ENCODE measurements around the gene ADAMTS6. TPM values are rescaled to one million over a fixed set of nuclear protein-coding genes. Genes with fewer than 3 reads are reported as not detected.

Gene ADAMTS6, protein sequence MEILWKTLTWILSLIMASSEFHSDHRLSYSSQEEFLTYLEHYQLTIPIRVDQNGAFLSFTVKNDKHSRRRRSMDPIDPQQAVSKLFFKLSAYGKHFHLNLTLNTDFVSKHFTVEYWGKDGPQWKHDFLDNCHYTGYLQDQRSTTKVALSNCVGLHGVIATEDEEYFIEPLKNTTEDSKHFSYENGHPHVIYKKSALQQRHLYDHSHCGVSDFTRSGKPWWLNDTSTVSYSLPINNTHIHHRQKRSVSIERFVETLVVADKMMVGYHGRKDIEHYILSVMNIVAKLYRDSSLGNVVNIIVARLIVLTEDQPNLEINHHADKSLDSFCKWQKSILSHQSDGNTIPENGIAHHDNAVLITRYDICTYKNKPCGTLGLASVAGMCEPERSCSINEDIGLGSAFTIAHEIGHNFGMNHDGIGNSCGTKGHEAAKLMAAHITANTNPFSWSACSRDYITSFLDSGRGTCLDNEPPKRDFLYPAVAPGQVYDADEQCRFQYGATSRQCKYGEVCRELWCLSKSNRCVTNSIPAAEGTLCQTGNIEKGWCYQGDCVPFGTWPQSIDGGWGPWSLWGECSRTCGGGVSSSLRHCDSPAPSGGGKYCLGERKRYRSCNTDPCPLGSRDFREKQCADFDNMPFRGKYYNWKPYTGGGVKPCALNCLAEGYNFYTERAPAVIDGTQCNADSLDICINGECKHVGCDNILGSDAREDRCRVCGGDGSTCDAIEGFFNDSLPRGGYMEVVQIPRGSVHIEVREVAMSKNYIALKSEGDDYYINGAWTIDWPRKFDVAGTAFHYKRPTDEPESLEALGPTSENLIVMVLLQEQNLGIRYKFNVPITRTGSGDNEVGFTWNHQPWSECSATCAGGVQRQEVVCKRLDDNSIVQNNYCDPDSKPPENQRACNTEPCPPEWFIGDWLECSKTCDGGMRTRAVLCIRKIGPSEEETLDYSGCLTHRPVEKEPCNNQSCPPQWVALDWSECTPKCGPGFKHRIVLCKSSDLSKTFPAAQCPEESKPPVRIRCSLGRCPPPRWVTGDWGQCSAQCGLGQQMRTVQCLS (N-terminal part only)
- total RNA-seq = 1.5 TPM
- long read RNA-seq, partial matches to known transcripts = 0 of 1 reads
- long read RNA-seq, other reads (novel, unspliced or antisense) = 1 of 1 reads

DNA sequence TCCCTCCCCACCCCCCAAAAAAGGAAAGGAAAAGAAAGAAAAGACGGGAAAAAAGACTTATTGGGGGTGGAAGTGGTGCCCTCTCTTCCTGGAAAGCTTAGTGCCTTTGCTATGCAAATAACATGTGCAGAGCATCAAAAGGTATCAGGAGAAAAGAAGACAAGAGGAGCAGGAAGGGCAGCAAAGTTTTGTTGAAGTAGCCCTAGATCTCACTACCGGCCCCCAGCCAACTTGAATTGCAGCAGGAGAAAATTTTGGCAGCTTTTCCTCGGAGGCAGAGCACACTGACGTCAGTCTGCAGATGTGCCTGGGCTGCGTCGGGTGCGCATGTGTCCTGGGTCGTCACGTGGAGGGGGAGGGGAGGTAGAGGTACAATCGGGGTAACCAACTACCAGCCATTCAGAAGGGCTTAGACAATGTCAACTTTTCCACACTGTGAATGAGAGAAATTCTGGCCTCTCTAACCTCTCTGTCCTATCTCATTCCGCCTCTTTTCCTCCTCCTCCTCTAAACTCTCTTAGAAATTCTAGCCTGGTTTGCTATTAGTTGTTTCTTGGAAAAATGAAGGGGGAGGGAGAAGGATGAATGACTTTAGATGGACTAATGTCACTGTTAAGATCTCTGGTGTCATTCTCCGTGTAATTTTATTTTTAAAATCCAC is at the start of gene ADAMTS6:
ADAMTS6 (minus strand) TSS at position 286 of the 661 bp plus-strand sequence. CDS start 8,247 bp downstream, outside the sequence.
- Histone ChIP-seq H3K9me3 (replicated peaks) (no peaks in the 10 kb centered on the region), H3K27ac (replicated peaks) (peak within 1 kb of the TSS; percentile 96), H3K4me3 (peak within 1 kb of the TSS; percentile 76), H3K4me1 (peaks cover 30% of the 10 kb centered on the region), H3K36me3 (no peaks in the 10 kb centered on the region), H3K27me3 (ENCODE audit: low read depth) (no peaks in the 10 kb centered on the region)
- TF ChIP-seq, protein P1, sequence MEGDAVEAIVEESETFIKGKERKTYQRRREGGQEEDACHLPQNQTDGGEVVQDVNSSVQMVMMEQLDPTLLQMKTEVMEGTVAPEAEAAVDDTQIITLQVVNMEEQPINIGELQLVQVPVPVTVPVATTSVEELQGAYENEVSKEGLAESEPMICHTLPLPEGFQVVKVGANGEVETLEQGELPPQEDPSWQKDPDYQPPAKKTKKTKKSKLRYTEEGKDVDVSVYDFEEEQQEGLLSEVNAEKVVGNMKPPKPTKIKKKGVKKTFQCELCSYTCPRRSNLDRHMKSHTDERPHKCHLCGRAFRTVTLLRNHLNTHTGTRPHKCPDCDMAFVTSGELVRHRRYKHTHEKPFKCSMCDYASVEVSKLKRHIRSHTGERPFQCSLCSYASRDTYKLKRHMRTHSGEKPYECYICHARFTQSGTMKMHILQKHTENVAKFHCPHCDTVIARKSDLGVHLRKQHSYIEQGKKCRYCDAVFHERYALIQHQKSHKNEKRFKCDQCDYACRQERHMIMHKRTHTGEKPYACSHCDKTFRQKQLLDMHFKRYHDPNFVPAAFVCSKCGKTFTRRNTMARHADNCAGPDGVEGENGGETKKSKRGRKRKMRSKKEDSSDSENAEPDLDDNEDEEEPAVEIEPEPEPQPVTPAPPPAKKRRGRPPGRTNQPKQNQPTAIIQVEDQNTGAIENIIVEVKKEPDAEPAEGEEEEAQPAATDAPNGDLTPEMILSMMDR (IDR thresholded peaks at IDR 0.05; ENCODE audit: borderline replicate concordance) = no peak
- intact Hi-C loops (cut with micrococcal nuclease) = loop anchor here (5.0 to 10.0 kb wide), 4 partner anchors 377 to 847 kb away; no protein-coding TSS in a partner anchor
- DNase-seq = peak; percentile 91

DNA sequence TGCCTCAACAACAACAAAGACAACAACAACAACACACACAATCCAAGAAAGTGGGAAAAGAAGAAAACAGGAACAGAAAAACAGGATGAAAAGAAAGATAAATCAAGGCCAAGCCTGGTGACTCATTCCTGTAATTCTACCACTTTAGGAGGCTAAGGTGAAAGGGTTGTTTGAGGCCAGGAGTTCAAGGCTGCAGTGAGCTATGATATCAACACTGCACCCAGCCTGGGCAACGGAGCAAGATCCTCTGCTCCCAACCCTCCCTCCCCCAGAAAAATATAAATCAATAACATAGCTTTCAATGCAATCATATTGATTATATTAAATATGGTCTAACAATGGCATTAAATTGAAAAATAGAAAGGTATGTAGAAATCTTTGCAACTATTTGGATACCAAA is 49.2 kb upstream of the ADAMTS6 start:
- no peak overlapping the region for H3K4me3 ChIP-seq
- DNase-seq = no peak
- H3K4me1 ChIP-seq = no peaks in the 10 kb centered on the region
- H3K27me3 ChIP-seq (ENCODE audit: low read depth) = no peaks in the 10 kb centered on the region
- TF ChIP-seq, protein P1 (IDR thresholded peaks at IDR 0.05; ENCODE audit: borderline replicate concordance) = no peak
- H3K36me3 ChIP-seq = no peaks in the 10 kb centered on the region
- no peak overlapping the region for H3K27ac ChIP-seq (replicated peaks)
- no peaks in the 10 kb centered on the region for H3K9me3 ChIP-seq (replicated peaks)
- intact Hi-C loops (cut with micrococcal nuclease) = no loop called here

DNA sequence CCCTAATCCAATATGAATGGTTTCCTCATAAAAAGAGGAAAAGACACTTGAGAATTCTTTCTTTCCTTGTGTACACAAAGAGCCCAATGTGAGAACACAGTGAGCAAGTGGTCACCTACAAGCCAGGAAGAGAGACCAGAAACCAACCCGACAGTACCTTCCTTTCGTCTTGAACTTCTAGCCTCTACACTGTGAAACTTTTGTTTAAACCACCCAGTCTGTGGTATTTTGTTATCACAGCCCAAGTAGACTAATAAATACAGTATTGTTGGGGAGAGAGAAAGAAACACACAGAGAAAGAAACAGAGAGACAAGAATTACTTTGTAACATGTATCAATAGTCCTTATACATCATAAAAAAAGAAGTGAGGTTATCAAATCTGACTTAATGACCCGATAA is 44.0 kb upstream of the ADAMTS6 start:
- Histone ChIP-seq H3K9me3 (replicated peaks) (no peaks in the 10 kb centered on the region), H3K4me3 (no peak overlapping the region), H3K27me3 (ENCODE audit: low read depth) (no peaks in the 10 kb centered on the region), H3K27ac (replicated peaks) (no peak overlapping the region), H3K4me1 (no peaks in the 10 kb centered on the region), H3K36me3 (no peaks in the 10 kb centered on the region)
- intact Hi-C loops (cut with micrococcal nuclease) = no loop called here
- DNase-seq = no peak
- TF ChIP-seq, protein P1 (IDR thresholded peaks at IDR 0.05; ENCODE audit: borderline replicate concordance) = no peak

DNA sequence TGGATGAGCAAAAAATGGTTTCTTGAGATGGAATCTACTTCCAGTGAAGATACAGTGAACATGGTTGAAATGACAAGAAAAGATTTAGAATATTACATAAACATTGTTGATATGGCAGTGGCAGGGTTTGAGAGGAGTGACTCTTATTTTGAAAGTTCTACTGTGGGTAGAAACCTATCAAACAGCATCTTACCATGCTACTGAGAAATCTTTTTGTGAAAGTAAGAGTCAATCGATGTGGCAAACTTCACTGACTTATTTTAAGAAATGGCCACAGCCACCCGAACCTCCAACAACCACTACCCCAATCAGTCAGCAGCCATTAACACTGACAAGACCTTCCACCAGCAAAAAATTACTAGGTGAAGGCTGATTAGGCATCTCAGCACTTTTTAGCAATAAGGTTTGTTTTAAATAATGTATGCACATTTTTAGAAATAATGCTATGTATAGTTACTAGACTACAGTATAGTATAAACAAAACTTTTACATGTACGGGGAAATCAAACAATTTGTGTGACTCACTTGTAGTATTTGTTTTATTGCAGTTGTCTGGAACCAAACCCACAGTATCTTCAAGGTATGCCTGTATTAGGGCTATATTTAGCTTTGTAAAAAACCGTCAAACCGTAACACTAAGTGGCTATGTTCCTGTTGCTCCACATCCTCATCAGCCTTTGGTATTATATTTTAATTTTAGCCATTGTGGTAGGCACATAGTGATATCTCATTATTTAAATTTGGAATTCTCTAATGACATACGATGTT is 30.6 kb upstream of the ADAMTS6 start:
- no peaks in the 10 kb centered on the region for H3K36me3 ChIP-seq
- no peak overlapping the region for H3K4me3 ChIP-seq
- DNase-seq = no peak
- H3K27ac ChIP-seq (replicated peaks) = no peak overlapping the region
- no peaks in the 10 kb centered on the region for H3K27me3 ChIP-seq (ENCODE audit: low read depth)
- TF ChIP-seq, protein P1 (IDR thresholded peaks at IDR 0.05; ENCODE audit: borderline replicate concordance) = no peak
- H3K4me1 ChIP-seq = no peaks in the 10 kb centered on the region
- intact Hi-C loops (cut with micrococcal nuclease) = no loop called here
- H3K9me3 ChIP-seq (replicated peaks) = no peaks in the 10 kb centered on the region

Data from left ventricle myocardium inferior (tissue), 1 donor.